Parathyroid adenoma (tissue), 2 donors: ENCODE measurements around the gene RGS12.

Source experiments
- H2AFZ ChIP-seq: fragments of 300-600 bp; sonication (generic); one replicate; pipeline ENCODE4 v1.7.0; 2017; ENCODE audit warnings: antibody characterized with exemption, mild to moderate bottlenecking
- H3K27ac ChIP-seq: fragments of 300-600 bp; sonication (generic); one replicate; pipeline ENCODE4 v1.7.0; 2017
- H3K27me3 ChIP-seq: fragments of 300-600 bp; sonication (generic); one replicate; pipeline ENCODE4 v1.7.0; 2017; ENCODE audit warnings: low read length; ENCODE audit not compliant: control insufficient read depth, insufficient read depth
- H3K36me3 ChIP-seq: fragments of 300-600 bp; sonication (generic); one replicate; pipeline ENCODE4 v1.7.0; 2017; ENCODE audit warnings: low read length; ENCODE audit not compliant: control insufficient read depth, insufficient read depth
- H3K4me1 ChIP-seq: fragments of 300-600 bp; sonication (generic); one replicate; pipeline ENCODE4 v1.7.0; 2017; ENCODE audit warnings: control low read depth
- H3K4me2 ChIP-seq: fragments of 300-600 bp; sonication (generic); one replicate; pipeline ENCODE4 v1.7.0; 2017; ENCODE audit warnings: low read length
- H3K4me3 ChIP-seq: fragments of 300-600 bp; sonication (generic); one replicate; pipeline ENCODE4 v1.7.0; 2017; ENCODE audit warnings: low read depth, low read length
- H3K79me2 ChIP-seq: fragments of 300-600 bp; sonication (generic); one replicate; pipeline ENCODE4 v1.7.0; 2017; ENCODE audit warnings: control low read depth
- H3K9ac ChIP-seq: fragments of 300-600 bp; sonication (generic); one replicate; pipeline ENCODE4 v1.7.0; 2017; ENCODE audit warnings: mild to moderate bottlenecking
- H3K9me3 ChIP-seq: fragments of 300-600 bp; sonication (generic); one replicate; pipeline ENCODE4 v1.7.0; 2017; ENCODE audit warnings: low read length; ENCODE audit not compliant: control insufficient read depth
- CTCF ChIP-seq: fragments of 300-600 bp; sonication (generic); IDR thresholded peaks from one replicate; pipeline ENCODE4 v1.7.0; 2017; ENCODE audit warnings: antibody characterized with exemption, mild to moderate bottlenecking
- donor health status: primary hyperparathyroidism.

Gene RGS12

GRCh38 chr4:3332498-3332897, 39.7 kb downstream of the RGS12 start:
- no peak for TF ChIP-seq CTCF
- no peaks in the 10 kb centered on the region for H3K4me1 ChIP-seq
- H3K79me2 ChIP-seq: no peaks in the 10 kb centered on the region
- no peaks in the 10 kb centered on the region for H3K9me3 ChIP-seq
- H3K9ac ChIP-seq: no peak overlapping the region
- no peak overlapping the region for H2AFZ ChIP-seq
- no peaks in the 10 kb centered on the region for H3K27me3 ChIP-seq
- no peak overlapping the region for H3K4me2 ChIP-seq
- no peak overlapping the region for H3K4me3 ChIP-seq
- H3K36me3 ChIP-seq: no peaks in the 10 kb centered on the region
- H3K27ac ChIP-seq: no peak overlapping the region

GRCh38 chr4:3334316-3334715, 41.5 kb downstream of the RGS12 start:
- Histone ChIP-seq H3K36me3 (no peaks in the 10 kb centered on the region), H3K27me3 (no peaks in the 10 kb centered on the region), H3K4me3 (no peak overlapping the region), H2AFZ (no peak overlapping the region), H3K9ac (no peak overlapping the region), H3K9me3 (no peaks in the 10 kb centered on the region), H3K4me2 (no peak overlapping the region), H3K79me2 (no peaks in the 10 kb centered on the region), H3K4me1 (no peaks in the 10 kb centered on the region), H3K27ac (no peak overlapping the region)
- TF ChIP-seq CTCF: no peak

GRCh38 chr4:3335385-3335784, 42.6 kb downstream of the RGS12 start:
- Histone ChIP-seq H3K79me2 (no peaks in the 10 kb centered on the region), H3K27ac (no peak overlapping the region), H3K4me2 (no peak overlapping the region), H3K4me1 (peaks cover 4% of the 10 kb centered on the region), H3K36me3 (no peaks in the 10 kb centered on the region), H3K9ac (no peak overlapping the region), H3K27me3 (no peaks in the 10 kb centered on the region), H2AFZ (no peak overlapping the region), H3K4me3 (no peak overlapping the region), H3K9me3 (no peaks in the 10 kb centered on the region)
- no peak for TF ChIP-seq CTCF

- Histone ChIP-seq H3K79me2 (no peaks in the 10 kb centered on the region), H3K9ac (no peak overlapping the region), H3K27ac (no peak overlapping the region), H3K4me3 (no peak overlapping the region), H3K4me2 (no peak overlapping the region), H3K9me3 (no peaks in the 10 kb centered on the region), H2AFZ (no peak overlapping the region), H3K4me1 (peaks cover 4% of the 10 kb centered on the region), H3K36me3 (no peaks in the 10 kb centered on the region), H3K27me3 (no peaks in the 10 kb centered on the region)
- no peak for TF ChIP-seq CTCF
Measured at GRCh38 chr4:3335982-3336381, 43.2 kb downstream of the RGS12 start.
